Measurements from ENCODE around the gene LCT.
"Not testable (repeated sequence)": the region's sequence is repeated elsewhere in the genome, so short reads cannot be mapped to it uniquely, and the experiment has no call there.

The LCT gene

GRCh38 chr2:135800513-135801460, 36.2 kb downstream of the LCT start:
- H3K4me3 ChIP-seq (ENCODE audit: low read length) = no peak overlapping the region
- H2AFZ ChIP-seq (ENCODE audit: low read depth, low read length) = no peak overlapping the region
- H3K27me3 ChIP-seq (ENCODE audit: insufficient read depth, low read length) = no peaks in the 10 kb centered on the region
- peaks cover 4% of the 10 kb centered on the region for H3K9me3 ChIP-seq (ENCODE audit: low read length)
- H3K36me3 ChIP-seq (ENCODE audit: insufficient read depth, low read length) = no peaks in the 10 kb centered on the region
- no peaks in the 10 kb centered on the region for H3K4me1 ChIP-seq (ENCODE audit: insufficient read depth, low read length)

- Histone ChIP-seq H3K27me3 (ENCODE audit: insufficient read depth, low read length) (no peaks in the 10 kb centered on the region), H3K9me3 (ENCODE audit: low read length) (peaks cover 4% of the 10 kb centered on the region), H2AFZ (ENCODE audit: low read depth, low read length) (no peak overlapping the region), H3K4me1 (ENCODE audit: insufficient read depth, low read length) (no peaks in the 10 kb centered on the region), H3K36me3 (ENCODE audit: insufficient read depth, low read length) (no peaks in the 10 kb centered on the region), H3K4me3 (ENCODE audit: low read length) (no peak overlapping the region)
Measured at GRCh38 chr2:135799738-135800137, 37.2 kb downstream of the LCT start.

GRCh38 chr2:135798762-135799161, 38.2 kb downstream of the LCT start:
- Histone ChIP-seq H2AFZ (ENCODE audit: low read depth, low read length) (no peak overlapping the region), H3K4me1 (ENCODE audit: insufficient read depth, low read length) (no peaks in the 10 kb centered on the region), H3K4me3 (ENCODE audit: low read length) (no peak overlapping the region), H3K27me3 (ENCODE audit: insufficient read depth, low read length) (no peaks in the 10 kb centered on the region), H3K9me3 (ENCODE audit: low read length) (peaks cover 4% of the 10 kb centered on the region), H3K36me3 (ENCODE audit: insufficient read depth, low read length) (no peaks in the 10 kb centered on the region)

GRCh38 chr2:135798275-135798705, 38.7 kb downstream of the LCT start:
- no peaks in the 10 kb centered on the region for H3K36me3 ChIP-seq (ENCODE audit: insufficient read depth, low read length)
- no peaks in the 10 kb centered on the region for H3K4me1 ChIP-seq (ENCODE audit: insufficient read depth, low read length)
- H2AFZ ChIP-seq (ENCODE audit: low read depth, low read length) = no peak overlapping the region
- H3K9me3 ChIP-seq (ENCODE audit: low read length) = peaks cover 4% of the 10 kb centered on the region
- H3K27me3 ChIP-seq (ENCODE audit: insufficient read depth, low read length) = no peaks in the 10 kb centered on the region
- no peak overlapping the region for H3K4me3 ChIP-seq (ENCODE audit: low read length)

GRCh38 chr2:135797497-135798274, 39.3 kb downstream of the LCT start:
- Histone ChIP-seq H2AFZ (ENCODE audit: low read depth, low read length) (no peak overlapping the region), H3K9me3 (ENCODE audit: low read length) (peaks cover 4% of the 10 kb centered on the region), H3K27me3 (ENCODE audit: insufficient read depth, low read length) (no peaks in the 10 kb centered on the region), H3K4me1 (ENCODE audit: insufficient read depth, low read length) (no peaks in the 10 kb centered on the region), H3K4me3 (ENCODE audit: low read length) (no peak overlapping the region), H3K36me3 (ENCODE audit: insufficient read depth, low read length) (no peaks in the 10 kb centered on the region)

GRCh38 chr2:135796606-135797005, 40.4 kb downstream of the LCT start:
- Histone ChIP-seq H3K4me3 (ENCODE audit: low read length) (no peak overlapping the region), H3K27me3 (ENCODE audit: insufficient read depth, low read length) (no peaks in the 10 kb centered on the region), H3K4me1 (ENCODE audit: insufficient read depth, low read length) (no peaks in the 10 kb centered on the region), H2AFZ (ENCODE audit: low read depth, low read length) (no peak overlapping the region), H3K9me3 (ENCODE audit: low read length) (peaks cover 4% of the 10 kb centered on the region), H3K36me3 (ENCODE audit: insufficient read depth, low read length) (no peaks in the 10 kb centered on the region)

- not testable (repeated sequence) for H3K4me3 ChIP-seq (ENCODE audit: low read length); H2AFZ ChIP-seq (ENCODE audit: low read depth, low read length); H3K4me1 ChIP-seq (ENCODE audit: insufficient read depth, low read length); H3K9me3 ChIP-seq (ENCODE audit: low read length); H3K27me3 ChIP-seq (ENCODE audit: insufficient read depth, low read length); H3K36me3 ChIP-seq (ENCODE audit: insufficient read depth, low read length)
Measured at GRCh38 chr2:135795641-135796040, 41.3 kb downstream of the LCT start.

GRCh38 chr2:135792401-135793150, 44.4 kb downstream of the LCT start:
- Histone ChIP-seq H3K4me3 (ENCODE audit: low read length) (no peak overlapping the region), H3K9me3 (ENCODE audit: low read length) (no peaks in the 10 kb centered on the region), H2AFZ (ENCODE audit: low read depth, low read length) (no peak overlapping the region), H3K27me3 (ENCODE audit: insufficient read depth, low read length) (no peaks in the 10 kb centered on the region), H3K36me3 (ENCODE audit: insufficient read depth, low read length) (peaks cover under 1% of the 10 kb centered on the region), H3K4me1 (ENCODE audit: insufficient read depth, low read length) (no peaks in the 10 kb centered on the region)

GRCh38 chr2:135791418-135792190, 45.4 kb downstream of the LCT start:
- no peaks in the 10 kb centered on the region for H3K27me3 ChIP-seq (ENCODE audit: insufficient read depth, low read length)
- H3K4me1 ChIP-seq (ENCODE audit: insufficient read depth, low read length) = no peaks in the 10 kb centered on the region
- H3K4me3 ChIP-seq (ENCODE audit: low read length) = no peak overlapping the region

GRCh38 chr2:135790423-135790822, 46.6 kb downstream of the LCT start:
- peaks cover 11% of the 10 kb centered on the region for H3K36me3 ChIP-seq (ENCODE audit: insufficient read depth, low read length)
- no peak overlapping the region for H2AFZ ChIP-seq (ENCODE audit: low read depth, low read length)
- no peaks in the 10 kb centered on the region for H3K27me3 ChIP-seq (ENCODE audit: insufficient read depth, low read length)
- no peak overlapping the region for H3K4me3 ChIP-seq (ENCODE audit: low read length)
- no peaks in the 10 kb centered on the region for H3K9me3 ChIP-seq (ENCODE audit: low read length)
- H3K4me1 ChIP-seq (ENCODE audit: insufficient read depth, low read length) = no peaks in the 10 kb centered on the region

More at GRCh38 chr2:135791418-135792190, 45.4 kb downstream of the LCT start:
- H3K9me3 ChIP-seq (ENCODE audit: low read length) = no peaks in the 10 kb centered on the region
- H3K36me3 ChIP-seq (ENCODE audit: insufficient read depth, low read length) = peaks cover 8% of the 10 kb centered on the region
- no peak overlapping the region for H2AFZ ChIP-seq (ENCODE audit: low read depth, low read length)

- Histone ChIP-seq H3K36me3 (ENCODE audit: insufficient read depth, low read length) (peaks cover 47% of the 10 kb centered on the region), H3K9me3 (ENCODE audit: low read length) (peaks cover 2% of the 10 kb centered on the region), H2AFZ (ENCODE audit: low read depth, low read length) (no peak overlapping the region), H3K4me1 (ENCODE audit: insufficient read depth, low read length) (no peaks in the 10 kb centered on the region), H3K27me3 (ENCODE audit: insufficient read depth, low read length) (no peaks in the 10 kb centered on the region), H3K4me3 (ENCODE audit: low read length) (no peak overlapping the region)
Measured at GRCh38 chr2:135786823-135787222, 50.2 kb downstream of the LCT start.

GRCh38 chr2:135785032-135785431, 52.0 kb downstream of the LCT start:
- H3K4me1 ChIP-seq (ENCODE audit: insufficient read depth, low read length) = no peaks in the 10 kb centered on the region
- no peak overlapping the region for H2AFZ ChIP-seq (ENCODE audit: low read depth, low read length)
- H3K9me3 ChIP-seq (ENCODE audit: low read length) = peaks cover 2% of the 10 kb centered on the region
- H3K27me3 ChIP-seq (ENCODE audit: insufficient read depth, low read length) = no peaks in the 10 kb centered on the region
- no peak overlapping the region for H3K4me3 ChIP-seq (ENCODE audit: low read length)
- peaks cover 65% of the 10 kb centered on the region for H3K36me3 ChIP-seq (ENCODE audit: insufficient read depth, low read length)
